GM12878 (cell line): Measurements from ENCODE around the gene ADH1C. TPM values are rescaled to one million over a fixed set of nuclear protein-coding genes. Genes with fewer than 3 reads are reported as not detected.

Experiments used
- ATAC-seq: fragments of 200-7000 bp; cut with Tn5 transposase; 3 replicates; pipeline ENCODE4 v1.9.1; 2020; ENCODE audit warnings: mild to moderate bottlenecking, moderate library complexity
- BruUV-seq: library from RNA; stranded (reverse); fragments of 400-500 nt; replicated peaks from 2 replicates; lab custom pipeline; 2021; lab: Mats Ljungman, UMichigan
- CTCF ChIA-PET: fragments of 300-600 bp; sonication (Branson Sonifier 250); formaldehyde crosslinking; extraction: SDS; loops from one replicate; lab custom pipeline; 2021; ENCODE audit warnings: inconsistent platforms; lab: Yijun Ruan, JAX
- POLR2A ChIA-PET: fragments of 350-600 bp; formaldehyde crosslinking; extraction: SDS; loops from one replicate; lab custom pipeline; 2021; ENCODE audit warnings: inconsistent platforms; lab: Charles Lee
- RAD21 ChIA-PET: fragments of 300-600 bp; sonication (Branson Sonifier 250); formaldehyde crosslinking; loops from one replicate; lab custom pipeline; 2023; ENCODE audit warnings: antibody characterized with exemption; ENCODE audit not compliant: unreplicated experiment; lab: Charles Lee
- SMC1A ChIA-PET: fragments of 300-600 bp; sonication (Branson Sonifier 250); formaldehyde crosslinking; loops from one replicate; lab custom pipeline; 2023; ENCODE audit not compliant: unreplicated experiment, uncharacterized antibody; lab: Charles Lee
- DNase-seq: peaks from one replicate; pipeline ENCODE4 v3.0.0-alpha.2; 2011; ENCODE audit warnings: low read depth, low spot score
- FAIRE-seq: peaks from 3 replicates; lab custom pipeline; 2011; peaks lifted over from hg19 to GRCh38; lab: Jason Lieb, UNC
- H2AFZ ChIP-seq: 2 replicates; pipeline ENCODE4 v1.6.0; 2011; ENCODE audit warnings: low read depth, low read length, control low read depth; ENCODE audit not compliant: control insufficient read depth
- H3K27ac ChIP-seq: 2 replicates; pipeline ENCODE4 v1.5.1; 2011; ENCODE audit warnings: control low read depth; ENCODE audit not compliant: control insufficient read depth, insufficient read depth
- H3K27me3 ChIP-seq, 2 experiments: replicated peaks in 1 of 2; 2 replicates each; pipeline versions ENCODE4 v1.6.0 to v1.6.1; 2011; ENCODE audit warnings: low read length in 1 of 2; ENCODE audit not compliant: control insufficient read depth in 2 of 2, insufficient read depth in 2 of 2
- H3K36me3 ChIP-seq, 2 experiments: 2 replicates each; pipeline ENCODE4 v1.5.1; 2011; ENCODE audit warnings: low read length in 1 of 2; ENCODE audit not compliant: control insufficient read depth in 2 of 2, insufficient read depth in 2 of 2
- H3K4me1 ChIP-seq: 2 replicates; pipeline ENCODE4 v1.6.1; 2011; ENCODE audit warnings: mild to moderate bottlenecking, low read length, moderate library complexity, mixed read lengths; ENCODE audit not compliant: control insufficient read depth, insufficient read depth
- H3K4me2 ChIP-seq: 2 replicates; pipeline ENCODE4 v1.6.0; 2011; ENCODE audit warnings: control low read depth; ENCODE audit not compliant: control insufficient read depth, insufficient read depth
- H3K4me3 ChIP-seq: fragments of 200-600 bp; sonication (generic); 2 replicates; pipeline ENCODE4 v1.5.1; 2016
- H3K79me2 ChIP-seq: 2 replicates; pipeline ENCODE4 v1.6.0; 2011; ENCODE audit warnings: low read length; ENCODE audit not compliant: control insufficient read depth, insufficient read depth
- H3K9ac ChIP-seq: 2 replicates; pipeline ENCODE4 v1.8.0; 2011; ENCODE audit warnings: low read length, control low read depth, mixed read lengths; ENCODE audit not compliant: control insufficient read depth, insufficient read depth
- H3K9me3 ChIP-seq: replicated peaks from 3 replicates; pipeline ENCODE4 v1.5.1; 2011; ENCODE audit warnings: mild to moderate bottlenecking, low read length; ENCODE audit not compliant: control insufficient read depth, insufficient read depth
- H4K20me1 ChIP-seq: 2 replicates; pipeline ENCODE4 v1.6.0; 2011; ENCODE audit not compliant: control insufficient read depth, insufficient read depth
- ASH2L ChIP-seq: fragments of 300-600, 200-600 bp; sonication (generic); IDR thresholded peaks from 2 replicates; pipeline ENCODE4 v1.6.1; 2017; ENCODE audit warnings: low read depth, mild to moderate bottlenecking, borderline replicate concordance
- ELK1 ChIP-seq: IDR thresholded peaks from 2 replicates; pipeline ENCODE4 v1.6.1; 2012; ENCODE audit warnings: low read depth, low read length, improper control_type of control experiment
- ETV6 ChIP-seq, 2 experiments: fragments of 450-650 bp in 1 of 2; IDR thresholded peaks in 1 of 2; conservative IDR thresholded peaks in 1 of 2; 2 replicates each; pipeline ENCODE4 v1.6.1; 2014; ENCODE audit warnings: antibody characterized with exemption in 1 of 2, borderline replicate concordance in 1 of 2, low read depth in 1 of 2, mild to moderate bottlenecking in 1 of 2, moderate library complexity in 1 of 2
- FOXM1 ChIP-seq: IDR thresholded peaks from 2 replicates; pipeline ENCODE4 v1.6.1; 2012; ENCODE audit warnings: low read depth, mild to moderate bottlenecking, inconsistent platforms, low read length, moderate library complexity
- GABPA ChIP-seq: IDR thresholded peaks from 2 replicates; pipeline ENCODE4 v1.6.1; 2014; ENCODE audit warnings: antibody characterized with exemption, low read depth, mild to moderate bottlenecking, inconsistent platforms
- IKZF1 ChIP-seq: fragments of 450-650 bp; conservative IDR thresholded peaks from 2 replicates; pipeline ENCODE4 v1.6.1; 2017; ENCODE audit warnings: antibody characterized with exemption, mild to moderate bottlenecking
- IKZF2 ChIP-seq, 2 experiments: fragments of 450-650 bp; IDR thresholded peaks; 2 replicates each; pipeline ENCODE4 v1.6.1; 2017; ENCODE audit warnings: mild to moderate bottlenecking in 2 of 2, moderate library complexity in 2 of 2
- MYC ChIP-seq: IDR thresholded peaks from 2 replicates; pipeline ENCODE4 v1.6.1; 2011; ENCODE audit warnings: mild to moderate bottlenecking, low read length, moderate library complexity, inconsistent platforms; ENCODE audit not compliant: insufficient read depth, insufficient replicate concordance, insufficient read length, severe bottlenecking
- NR2C2 ChIP-seq: IDR thresholded peaks from 2 replicates; pipeline ENCODE4 v1.6.1; 2011; ENCODE audit warnings: borderline replicate concordance, low read depth; ENCODE audit not compliant: control insufficient read depth, insufficient read length
- RUNX3 ChIP-seq: IDR thresholded peaks from 2 replicates; pipeline ENCODE4 v1.6.1; 2012; ENCODE audit warnings: low read length, inconsistent platforms
- STAT3 ChIP-seq: IDR thresholded peaks from 2 replicates; pipeline ENCODE4 v1.6.1; 2011; ENCODE audit warnings: low read depth, low read length, improper control_type of control experiment
- SUZ12 ChIP-seq: fragments of 200-600 bp; sonication (generic); IDR thresholded peaks from one replicate; pipeline ENCODE4 v1.6.1; 2018; ENCODE audit warnings: antibody characterized with exemption, mild to moderate bottlenecking; ENCODE audit not compliant: unreplicated experiment
- TCF7 ChIP-seq: IDR thresholded peaks from 2 replicates; pipeline ENCODE4 v1.6.1; 2014; ENCODE audit warnings: antibody characterized with exemption, borderline replicate concordance
- YBX1 ChIP-seq: fragments of 450-650 bp; IDR thresholded peaks from 2 replicates; pipeline ENCODE4 v1.6.1; 2016; ENCODE audit warnings: antibody characterized with exemption
- ZBTB11 ChIP-seq: fragments of 450-650 bp; formaldehyde crosslinking; IDR thresholded peaks from 2 replicates; pipeline ENCODE4 v1.5.0; 2022; ENCODE audit warnings: mild to moderate bottlenecking, missing genetic modification characterization
- WGBS: methylation state at CpG from one replicate; pipeline ENCODE4 v1.1.6; 2016; ENCODE audit warnings: low lambda C conversion rate; ENCODE audit not compliant: insufficient replicate concordance, insufficient coverage; ENCODE audit errors: missing lambda C conversion rate; 5-methylcytosine and 5-hydroxymethylcytosine counted together
- in situ Hi-C: fragments of 300-500 bp; cut with MboI; formaldehyde crosslinking; loops from 9 replicates; pipeline ENCODE4 v1.14.3; 2018; ENCODE audit warnings: mixed read lengths
- intact Hi-C: fragments of 100-400 bp; cut with micrococcal nuclease; formaldehyde crosslinking; loops from one replicate; pipeline ENCODE4 v1.14.2; 2022; ENCODE audit not compliant: unreplicated experiment
- polyA plus RNA-seq, 11 experiments: library from polyadenylated mRNA; depleted of rRNA in 4 of 11; unstranded in 6 of 11; stranded (reverse) in 5 of 11; fragments of >200 nt; fragmentation: Nextera tagmentation in 4 of 11; fragmentation: Illumina TruSeq in 1 of 11; extraction: Ambion mirVana in 4 of 11; extraction: Trizol in 1 of 11; gene quantifications; 1 replicate in 1 of 11; 2 replicates in 10 of 11; pipeline versions ENCODE4 v1.2.1 to v1.2.3, GENCODE V29; 2011 to 2016; ENCODE audit warnings: inconsistent platforms in 2 of 11, missing spikeins in 2 of 11, low read depth in 1 of 11
- total RNA-seq, 4 experiments: library from RNA; depleted of rRNA in 3 of 4; stranded (reverse); fragments of >200 nt in 3 of 4; fragmentation: Illumina TruSeq in 1 of 4; extraction: Trizol in 1 of 4; gene quantifications; 2 replicates each; pipeline versions ENCODE4 v1.2.1 to v1.2.3, GENCODE V29; 2013 to 2021

Gene ADH1C
- total and polyA plus RNA-seq, 10 of the 15 experiments (the other 5 are each of a cell fraction or from before 2014, with no cell fraction given) = 0.04 to 1.1 (median 0.10) TPM; not detected in 3

- intact Hi-C loops = no loop called here
- no peak overlapping the region for H3K9ac ChIP-seq
- 18% methylated on average over 2 of the region's 2 CpGs for WGBS
Measured at GRCh38 chr4:99351487-99351886, 1.1 kb downstream of the ADH1C start.

GRCh38 chr4:99349338-99349737 is 3.2 kb downstream of the ADH1C start:
- H3K79me2 ChIP-seq = no peaks in the 10 kb centered on the region
- no peak for ATAC-seq
- no peak overlapping the region for H3K4me2 ChIP-seq
- RAD21 ChIA-PET = no interaction called here
- H3K27ac ChIP-seq = no peak overlapping the region
- CTCF ChIA-PET = no interaction called here
- SMC1A ChIA-PET = no interaction called here
- POLR2A ChIA-PET = no interaction called here
- no peak for DNase-seq
- no peaks in the 10 kb centered on the region for H3K27me3 ChIP-seq
- H3K4me1 ChIP-seq = no peaks in the 10 kb centered on the region
- H3K4me3 ChIP-seq = no peak overlapping the region
- in situ Hi-C loops = no loop called here
- H3K9ac ChIP-seq = no peak overlapping the region
- H2AFZ ChIP-seq = no peak overlapping the region
- H3K9me3 ChIP-seq = no peaks in the 10 kb centered on the region
- BruUV-seq = no TSS peak
- no peaks in the 10 kb centered on the region for H4K20me1 ChIP-seq
- H3K36me3 ChIP-seq = no peaks in the 10 kb centered on the region
- intact Hi-C loops = no loop called here
- no peak for FAIRE-seq
- TF ChIP-seq TCF7 = no peak
- TF ChIP-seq GABPA = no peak
- no peak for TF ChIP-seq MYC
- TF ChIP-seq ELK1 = no peak
- TF ChIP-seq IKZF1 = no peak
- TF ChIP-seq SUZ12 = no peak
- TF ChIP-seq FOXM1 = no peak
- TF ChIP-seq STAT3 = no peak
- no peak for TF ChIP-seq YBX1
- no peak for TF ChIP-seq ZBTB11 (CRISPR knock-in tag)
- TF ChIP-seq ETV6 (conservative IDR thresholded peaks at IDR 0.05 in 1 of 2, IDR thresholded peaks at IDR 0.05 in 1 of 2; ENCODE audit: borderline replicate concordance in 1 of 2, low read depth in 1 of 2) = no peak
- no peak for TF ChIP-seq IKZF2 (IDR thresholded peaks at IDR 0.05)
- no peak for TF ChIP-seq ASH2L

More at GRCh38 chr4:99351487-99351886, 1.1 kb downstream of the ADH1C start:
- no TSS peak for BruUV-seq
- Histone ChIP-seq H3K36me3 (no peaks in the 10 kb centered on the region), H3K4me2 (no peak overlapping the region), H2AFZ (no peak overlapping the region), H3K79me2 (no peaks in the 10 kb centered on the region), H3K4me1 (no peaks in the 10 kb centered on the region), H3K4me3 (no peak overlapping the region), H3K27me3 (no peaks in the 10 kb centered on the region), H3K27ac (no peak overlapping the region), H4K20me1 (no peaks in the 10 kb centered on the region), H3K9me3 (no peaks in the 10 kb centered on the region)
- ChIA-PET CTCF (no interaction called here), RAD21 (no interaction called here), SMC1A (no interaction called here), POLR2A (no interaction called here)
- no peak for FAIRE-seq
- no peak for ATAC-seq
- in situ Hi-C loops = no loop called here
- TF ChIP-seq NR2C2 (no peak), RUNX3 (no peak)
- no peak for DNase-seq
